ENCODE measurements around the gene GATA6. TPM values are rescaled to one million over a fixed set of nuclear protein-coding genes. Genes with fewer than 3 reads are reported as not detected.

The GATA6 gene
- total and polyA plus RNA-seq, 2 of the 8 experiments (the other 6 are each of a cell fraction or from before 2014, with no cell fraction given), result 0.09 TPM; not detected in 1

DNA sequence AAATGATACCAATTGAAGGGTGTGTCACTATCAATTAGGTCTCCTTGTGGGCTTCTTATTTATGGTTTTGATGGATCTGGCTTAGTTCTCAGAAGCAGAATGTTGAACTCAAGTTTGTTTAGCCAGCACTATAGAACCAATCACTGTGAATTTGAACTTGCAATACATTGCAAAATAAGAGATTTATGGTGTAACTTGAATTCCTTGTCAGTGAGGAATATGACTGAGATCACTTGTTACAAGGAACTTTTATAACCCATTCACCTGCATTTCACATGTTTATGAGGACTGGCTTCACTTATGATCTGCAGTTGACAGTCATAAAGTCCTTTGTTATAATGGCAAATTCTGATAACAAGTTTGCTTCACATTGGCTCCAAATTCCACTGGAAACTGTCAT lies 9.8 kb downstream of the GATA6 start:
- no peak overlapping the region for H4K91ac ChIP-seq (replicated peaks; ENCODE audit: insufficient read length, low read length)
- no peak overlapping the region for H2AK5ac ChIP-seq (ENCODE audit: low read depth, low read length)
- no peak overlapping the region for H3K4me3 ChIP-seq (ENCODE audit: extremely low read depth in 1 of 4, insufficient read depth in 2 of 4, low read depth in 3 of 4, low read length in 4 of 4)
- no peak overlapping the region for H2BK20ac ChIP-seq (ENCODE audit: low read length)
- H3K18ac ChIP-seq (ENCODE audit: extremely low read depth, low read length), result no peak overlapping the region
- no peaks in the 10 kb centered on the region for H3K79me1 ChIP-seq (ENCODE audit: low read depth, low read length)
- no peak overlapping the region for H3K23ac ChIP-seq (ENCODE audit: insufficient read length)
- ChIA-PET CTCF (ENCODE audit: partially characterized antibody) (no interaction called here), POLR2A (ENCODE audit: partially characterized antibody) (no interaction called here)
- no peak overlapping the region for H2BK12ac ChIP-seq (ENCODE audit: low read depth, low read length)
- H3K23me2 ChIP-seq (ENCODE audit: low read depth, low read length), result no peaks in the 10 kb centered on the region
- H3K27me3 ChIP-seq (replicated peaks in 1 of 4; ENCODE audit: control insufficient read depth in 3 of 4, extremely low read depth in 1 of 4, insufficient read depth in 3 of 4, low read length in 3 of 4), result peaks cover 45 to 62% (median 53%) of the 10 kb centered on the region in 4 experiments
- no peak overlapping the region for H2BK5ac ChIP-seq (ENCODE audit: low read depth, low read length)
- FAIRE-seq (no peak), DNase-seq (ENCODE audit: low read depth in 1 of 2, low spot score in 2 of 2) (no peak)
- H4K8ac ChIP-seq (ENCODE audit: extremely low read depth, insufficient read depth, low read length), result no peak overlapping the region
- H3K9ac ChIP-seq (replicated peaks in 1 of 4; ENCODE audit: extremely low read depth in 1 of 4, low read depth in 3 of 4, low read length in 3 of 4), result no peak overlapping the region
- no peak overlapping the region for H2BK15ac ChIP-seq (ENCODE audit: low read length)
- no peaks in the 10 kb centered on the region for H3K79me2 ChIP-seq (ENCODE audit: control insufficient read depth in 1 of 2, insufficient read depth in 2 of 2, low read length in 2 of 2)
- no peak overlapping the region for H3K4me2 ChIP-seq (ENCODE audit: insufficient read depth in 1 of 2, low read depth in 2 of 2, low read length in 2 of 2)
- no peak overlapping the region for H2AFZ ChIP-seq (ENCODE audit: low read length)
- no peak overlapping the region for H3K56ac ChIP-seq (replicated peaks; ENCODE audit: insufficient read length, low read depth, low read length)
- H3K4ac ChIP-seq (replicated peaks; ENCODE audit: insufficient read length, low read depth, low read length), result no peak overlapping the region
- no peak overlapping the region for H3K27ac ChIP-seq (ENCODE audit: low read depth, low read length)
- no peak overlapping the region for H2BK120ac ChIP-seq (replicated peaks; ENCODE audit: low read depth, low read length)
- H4K5ac ChIP-seq (ENCODE audit: insufficient read length, low read depth, low read length), result no peak overlapping the region
- H3K36me3 ChIP-seq (ENCODE audit: control insufficient read depth in 2 of 4, insufficient read depth in 4 of 4, low read length in 3 of 4), result peaks cover 0 to 4% (median 0%) of the 10 kb centered on the region in 4 experiments; a peak in 1 of 8 replicates
- peaks cover 0 to 3% (median 1%) of the 10 kb centered on the region in 4 experiments; a peak in 4 of 7 replicates for H3K4me1 ChIP-seq (replicated peaks in 1 of 4; ENCODE audit: control insufficient read depth in 3 of 4, insufficient read depth in 4 of 4, low read length in 3 of 4)
- peaks cover 7 to 9% of the 10 kb centered on the region in 2 experiments for H4K20me1 ChIP-seq (replicated peaks in 1 of 2; ENCODE audit: control insufficient read depth in 1 of 2, insufficient read depth in 2 of 2, low read length in 2 of 2)
- no peak overlapping the region for H3K14ac ChIP-seq (ENCODE audit: insufficient read length)
- no peaks in the 10 kb centered on the region for H3K9me3 ChIP-seq (ENCODE audit: insufficient read depth in 2 of 2, low read depth in 1 of 2, low read length in 1 of 2)
- TF ChIP-seq RAD21 (IDR thresholded peaks at IDR 0.05 in 1 of 2, conservative IDR thresholded peaks at IDR 0.05 in 1 of 2; ENCODE audit: low read depth in 2 of 2, low read length in 2 of 2), result no peak
